Measurements from ENCODE around the gene CAPZB.

The CAPZB gene

GRCh38 chr1:19330449-19331135 lies 154.7 kb downstream of the CAPZB start:
- DNase-seq (ENCODE audit: low read depth, low spot score) = no peak

- DNase-seq (ENCODE audit: low read depth, low spot score) = no peak
Measured at GRCh38 chr1:19329611-19330010, 155.7 kb downstream of the CAPZB start.

GRCh38 chr1:19329188-19329587 lies 156.2 kb downstream of the CAPZB start:
- DNase-seq (ENCODE audit: low read depth, low spot score) = no peak

GRCh38 chr1:19328486-19328885 lies 156.9 kb downstream of the CAPZB start:
- DNase-seq (ENCODE audit: low read depth, low spot score) = no peak

GRCh38 chr1:19327736-19328135 lies 157.6 kb downstream of the CAPZB start:
- DNase-seq (ENCODE audit: low read depth, low spot score) = no peak

- DNase-seq (ENCODE audit: low read depth, low spot score) = no peak
Measured at GRCh38 chr1:19327301-19327700, 158.0 kb downstream of the CAPZB start.

GRCh38 chr1:19326748-19327065 lies 158.6 kb downstream of the CAPZB start:
- no peak for DNase-seq (ENCODE audit: low read depth, low spot score)

GRCh38 chr1:19325958-19326747 lies 159.2 kb downstream of the CAPZB start:
- no peak for DNase-seq (ENCODE audit: low read depth, low spot score)

GRCh38 chr1:19325368-19325957 lies 159.9 kb downstream of the CAPZB start:
- no peak for DNase-seq (ENCODE audit: low read depth, low spot score)

- DNase-seq (ENCODE audit: low read depth, low spot score) = no peak
Measured at GRCh38 chr1:19324665-19324990, 160.7 kb downstream of the CAPZB start.

- DNase-seq (ENCODE audit: low read depth, low spot score) = no peak
Measured at GRCh38 chr1:19323987-19324664, 161.2 kb downstream of the CAPZB start.

- no peak for DNase-seq (ENCODE audit: low read depth, low spot score)
Measured at GRCh38 chr1:19322481-19322880, 162.9 kb downstream of the CAPZB start.

- DNase-seq (ENCODE audit: low read depth, low spot score) = no peak
Measured at GRCh38 chr1:19321071-19321470, 164.3 kb downstream of the CAPZB start.

GRCh38 chr1:19319196-19319595 lies 166.1 kb downstream of the CAPZB start:
- no peak for DNase-seq (ENCODE audit: low read depth, low spot score)

- DNase-seq (ENCODE audit: low read depth, low spot score) = no peak
Measured at GRCh38 chr1:19317126-19317910, 168.0 kb downstream of the CAPZB start.

- no peak for DNase-seq (ENCODE audit: low read depth, low spot score)
Measured at GRCh38 chr1:19315378-19316198, 169.8 kb downstream of the CAPZB start.

- DNase-seq (ENCODE audit: low read depth, low spot score) = no peak
Measured at GRCh38 chr1:19313961-19314882, 171.1 kb downstream of the CAPZB start.

GRCh38 chr1:19313636-19313959 lies 171.7 kb downstream of the CAPZB start:
- no peak for DNase-seq (ENCODE audit: low read depth, low spot score)

- DNase-seq (ENCODE audit: low read depth, low spot score) = no peak
Measured at GRCh38 chr1:19312782-19313635, 172.3 kb downstream of the CAPZB start.
